Neutrophil (primary cell): ENCODE measurements around the gene GLB1L3.

Experiments
- H3K27ac ChIP-seq: fragments of 200-600 bp; sonication (generic); 2 replicates; pipeline ENCODE4 v1.5.1; 2016; ENCODE audit warnings: mild to moderate bottlenecking, moderate library complexity
- H3K27me3 ChIP-seq: fragments of 200-600 bp; sonication (generic); 2 replicates; pipeline ENCODE4 v1.6.0; 2016; ENCODE audit warnings: mild to moderate bottlenecking
- H3K36me3 ChIP-seq: fragments of 200-600 bp; sonication (generic); 2 replicates; pipeline ENCODE4 v1.5.1; 2017
- H3K4me1 ChIP-seq, 2 experiments: fragments of 200-600 bp in 1 of 2; sonication (generic) in 1 of 2; 1 replicate in 1 of 2; 2 replicates in 1 of 2; pipeline versions ENCODE4 v1.5.1 to v1.6.1; 2013 to 2016; ENCODE audit warnings: low read depth in 1 of 2, low read length in 1 of 2, mild to moderate bottlenecking in 1 of 2, moderate library complexity in 1 of 2; ENCODE audit not compliant: control insufficient read depth in 1 of 2, insufficient read depth in 1 of 2
- H3K4me3 ChIP-seq, 2 experiments: fragments of 200-600 bp in 1 of 2; sonication (generic) in 1 of 2; 1 replicate in 1 of 2; 2 replicates in 1 of 2; pipeline ENCODE4 v1.5.1; 2013 to 2016; ENCODE audit warnings: low read depth in 1 of 2, low read length in 1 of 2, mild to moderate bottlenecking in 1 of 2, moderate library complexity in 1 of 2
- H3K9me3 ChIP-seq: fragments of 200-600 bp; sonication (generic); 2 replicates; pipeline ENCODE4 v1.5.1; 2016
- CTCF ChIP-seq: fragments of 200-600 bp; sonication (generic); IDR thresholded peaks from 2 replicates; pipeline ENCODE4 v1.5.1; 2016; ENCODE audit warnings: antibody characterized with exemption

The GLB1L3 gene

GRCh38 chr11:134366254-134366653 is 90.1 kb downstream of the GLB1L3 start:
- Histone ChIP-seq H3K9me3 (no peaks in the 10 kb centered on the region), H3K4me3 (no peak overlapping the region)
- TF ChIP-seq CTCF, result no peak

GRCh38 chr11:134367781-134368180 is 91.6 kb downstream of the GLB1L3 start:
- no peak overlapping the region for H3K27ac ChIP-seq
- TF ChIP-seq CTCF, result no peak
- no peaks in the 10 kb centered on the region for H3K9me3 ChIP-seq

More at GRCh38 chr11:134366254-134366653, 90.1 kb downstream of the GLB1L3 start:
- no peak overlapping the region for H3K27ac ChIP-seq
- no peaks in the 10 kb centered on the region for H3K36me3 ChIP-seq
- H3K4me1 ChIP-seq, result no peaks in the 10 kb centered on the region
- no peaks in the 10 kb centered on the region for H3K27me3 ChIP-seq

More at GRCh38 chr11:134367781-134368180, 91.6 kb downstream of the GLB1L3 start:
- Histone ChIP-seq H3K36me3 (no peaks in the 10 kb centered on the region), H3K4me3 (no peak overlapping the region), H3K27me3 (no peaks in the 10 kb centered on the region), H3K4me1 (no peaks in the 10 kb centered on the region)
